ENCODE measurements around the gene ADGRD1.

Gene ADGRD1

DNA sequence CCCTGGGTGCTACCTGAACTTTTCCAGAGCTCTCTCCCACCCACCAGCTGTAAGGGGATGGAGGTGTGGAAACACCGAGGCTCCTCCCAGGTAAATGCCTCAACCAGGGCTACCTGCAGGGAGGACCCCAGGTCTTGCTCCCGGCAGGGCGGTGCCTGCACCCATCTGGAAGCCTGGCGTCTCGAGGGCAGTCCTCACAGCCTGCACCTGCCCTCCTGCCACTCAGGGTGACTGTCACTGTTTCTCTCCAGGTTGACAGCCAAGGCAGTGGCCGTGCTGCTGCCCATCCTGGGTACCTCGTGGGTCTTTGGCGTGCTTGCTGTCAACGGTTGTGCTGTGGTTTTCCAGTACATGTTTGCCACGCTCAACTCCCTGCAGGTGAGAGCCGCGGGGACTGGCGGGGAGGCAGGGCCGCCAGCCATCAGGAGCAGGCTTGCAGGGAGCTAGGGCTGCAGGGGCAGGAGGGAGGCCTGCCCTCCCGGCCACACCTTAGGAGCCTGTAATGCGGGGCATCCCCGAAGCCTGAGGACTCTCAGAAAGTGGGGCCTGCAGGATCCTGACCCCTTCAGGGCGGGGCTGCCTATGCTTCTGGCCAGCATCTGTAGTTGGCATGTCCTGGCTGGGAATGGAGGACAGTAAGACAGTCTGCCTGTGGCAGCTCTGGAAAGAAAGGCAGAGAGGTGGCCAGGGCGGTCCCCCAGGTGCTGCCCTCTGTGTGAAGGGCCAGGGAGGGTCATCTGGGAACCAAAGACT, 182.3 kb downstream of the ADGRD1 start:
- DNase-seq (ENCODE audit: low read depth), result no peak

DNA sequence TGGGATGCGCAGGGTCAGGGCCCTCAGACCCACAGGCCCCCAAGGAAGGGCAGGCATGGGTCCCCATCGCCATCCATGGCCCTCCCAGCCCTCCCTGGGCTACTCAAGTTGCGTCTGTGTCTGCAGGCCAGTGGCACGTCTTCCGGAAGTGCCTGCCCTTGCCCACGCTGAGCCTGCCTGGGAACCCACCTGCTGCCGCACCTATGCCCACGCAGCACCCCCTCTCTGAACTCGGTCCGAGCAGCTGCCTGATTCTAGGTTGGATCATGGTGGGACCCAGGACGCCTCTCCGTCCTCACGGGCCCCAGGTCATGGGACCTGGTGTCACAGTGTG, 182.8 kb downstream of the ADGRD1 start:
- no peak for DNase-seq (ENCODE audit: low read depth)

DNA sequence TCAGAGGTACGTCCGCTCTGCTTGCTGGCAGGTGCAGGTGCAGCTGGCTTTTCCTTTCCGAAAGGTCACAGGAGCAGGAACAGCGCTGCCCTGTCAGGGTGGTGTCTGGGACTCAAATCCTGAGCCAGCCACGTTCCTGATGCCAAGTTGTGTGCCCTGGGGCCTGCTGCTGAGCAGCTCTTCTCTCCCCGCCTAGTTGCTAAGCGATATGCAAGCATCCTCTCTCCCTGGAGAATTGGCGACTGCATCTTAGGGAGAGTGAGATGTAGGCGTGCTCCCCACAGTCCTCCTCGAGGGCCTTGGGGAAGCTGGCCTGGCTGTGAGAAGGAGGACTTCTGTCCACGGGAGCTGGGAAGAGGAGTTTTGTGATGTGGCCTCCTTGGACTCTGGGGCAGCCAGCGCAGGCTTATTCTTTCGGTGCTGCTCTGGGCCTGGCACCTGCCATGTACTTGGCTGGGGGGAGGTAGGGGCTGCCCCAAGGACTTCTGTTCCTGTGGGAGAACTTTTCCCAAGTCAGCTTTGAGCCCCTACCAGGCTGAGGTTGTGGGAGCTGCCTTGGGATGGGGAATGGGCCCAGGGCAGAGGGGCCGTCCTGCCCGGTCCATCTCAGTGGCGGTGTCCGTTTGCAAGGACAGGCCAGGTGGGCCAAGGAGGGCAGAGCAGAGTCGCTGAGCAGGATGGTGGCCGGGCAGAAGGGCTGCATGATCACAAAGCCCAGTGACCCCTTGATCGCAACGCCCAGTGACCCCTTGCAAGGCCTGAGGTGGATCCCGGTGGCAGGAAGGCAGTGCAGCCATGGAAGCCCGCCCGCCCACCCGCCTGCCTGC, 183.5 kb downstream of the ADGRD1 start:
- no peak for DNase-seq (ENCODE audit: low read depth)

DNA sequence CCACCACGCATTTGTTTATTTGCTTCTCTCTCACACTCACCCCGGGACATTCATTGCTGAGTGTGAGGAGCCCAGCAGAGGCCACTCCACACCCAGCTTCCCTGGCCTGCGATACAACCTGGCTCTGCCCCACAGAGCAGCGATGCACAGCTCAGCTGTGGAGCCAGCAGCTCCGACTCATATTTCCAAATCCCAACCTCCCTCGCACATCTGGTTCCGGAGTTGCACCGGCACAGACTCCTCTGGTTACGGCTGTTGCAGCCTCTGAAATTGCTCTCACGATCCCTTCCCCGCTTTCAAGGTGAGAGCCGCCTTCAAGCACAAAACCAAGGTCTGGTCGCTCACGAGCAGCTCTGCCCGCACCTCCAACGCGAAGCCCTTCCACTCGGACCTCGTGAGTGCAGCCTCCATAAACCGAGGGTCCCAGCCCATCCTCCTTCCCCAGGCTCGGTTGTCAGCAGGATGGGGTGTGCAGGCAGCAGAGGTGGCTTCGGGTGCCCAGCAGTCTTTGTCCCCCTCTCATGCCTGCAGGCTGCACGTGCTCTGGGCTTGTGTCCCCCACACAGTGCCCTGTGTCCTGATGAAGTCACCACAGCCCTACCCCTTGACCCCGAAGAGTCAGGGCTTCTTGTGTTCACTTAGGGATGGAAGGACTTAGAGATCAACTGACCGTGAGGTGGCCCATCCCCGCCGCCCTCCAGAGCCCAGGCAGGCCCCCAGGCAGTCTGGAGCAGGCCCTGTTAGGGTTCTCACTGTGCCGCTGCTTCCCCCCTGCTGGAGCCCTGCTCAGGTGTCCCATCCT, 184.3 kb downstream of the ADGRD1 start:
- DNase-seq (ENCODE audit: low read depth), result no peak

DNA sequence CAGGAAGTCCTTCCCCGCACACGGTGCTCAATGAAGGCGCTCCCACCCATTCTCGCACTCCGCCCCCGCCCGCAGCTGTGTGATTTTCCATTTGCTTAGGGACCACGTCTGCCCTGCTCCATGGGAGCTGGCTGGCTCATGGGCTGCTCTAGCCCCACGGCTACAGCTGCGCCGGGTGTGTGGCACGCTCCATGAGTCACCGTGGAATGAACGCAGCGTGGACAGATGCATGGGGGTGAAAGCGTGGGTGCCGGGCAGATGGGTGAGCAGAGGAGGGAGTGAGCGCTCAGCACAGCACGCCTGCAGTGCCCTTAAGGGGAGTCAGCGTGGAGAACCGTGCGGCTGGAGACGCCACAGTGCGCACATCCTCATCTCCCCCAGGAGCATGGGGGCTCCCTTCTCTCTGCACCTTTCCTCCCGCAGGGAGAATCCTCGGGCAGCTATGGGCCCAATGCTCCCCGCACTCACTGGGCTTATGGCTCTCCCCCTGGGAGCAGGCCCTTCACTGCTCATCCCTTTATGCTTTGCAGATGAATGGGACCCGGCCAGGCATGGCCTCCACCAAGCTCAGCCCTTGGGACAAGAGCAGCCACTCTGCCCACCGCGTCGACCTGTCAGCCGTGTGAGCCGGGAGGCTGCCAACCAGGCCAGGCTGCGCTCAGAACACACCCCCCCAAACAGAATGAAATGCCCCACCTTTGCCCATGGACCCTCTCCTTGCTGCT, 185.1 kb downstream of the ADGRD1 start:
- DNase-seq (ENCODE audit: low read depth), result no peak

DNA sequence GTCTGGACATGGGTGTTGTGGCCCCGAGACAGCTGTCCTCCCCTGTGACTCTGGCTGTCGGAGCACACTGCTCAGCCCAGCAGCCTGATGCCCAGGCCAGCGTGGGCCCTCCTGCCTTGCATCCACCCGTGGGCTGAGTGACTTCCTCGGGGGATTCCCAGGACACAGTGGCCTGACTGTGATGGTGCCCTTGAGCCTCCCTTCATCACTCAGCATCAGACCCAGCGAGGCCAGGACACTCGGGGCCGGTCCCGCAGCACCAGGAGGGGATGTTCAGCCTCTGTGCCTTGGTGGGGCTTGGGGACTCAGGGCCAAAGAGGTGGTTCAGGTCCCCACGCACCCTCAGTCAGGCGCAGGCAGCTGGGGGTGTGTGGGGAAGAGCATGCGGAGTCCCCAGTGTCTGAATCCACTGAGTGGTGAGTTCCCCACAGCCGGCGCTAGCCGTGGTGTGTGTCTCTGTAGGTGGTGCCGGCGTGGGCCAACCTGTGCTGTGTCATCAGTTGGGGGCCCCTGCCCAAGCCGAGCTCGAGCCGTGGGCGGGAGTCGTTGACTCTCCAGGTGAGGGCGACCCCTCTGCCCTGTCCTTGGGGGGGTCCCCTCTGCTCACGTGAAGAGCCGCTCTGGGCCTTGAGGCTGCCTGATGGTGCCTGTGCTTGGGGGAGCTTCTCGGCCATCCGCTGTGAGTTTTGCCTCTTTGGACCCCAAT, 185.8 kb downstream of the ADGRD1 start:
- DNase-seq (ENCODE audit: low read depth), result no peak

DNA sequence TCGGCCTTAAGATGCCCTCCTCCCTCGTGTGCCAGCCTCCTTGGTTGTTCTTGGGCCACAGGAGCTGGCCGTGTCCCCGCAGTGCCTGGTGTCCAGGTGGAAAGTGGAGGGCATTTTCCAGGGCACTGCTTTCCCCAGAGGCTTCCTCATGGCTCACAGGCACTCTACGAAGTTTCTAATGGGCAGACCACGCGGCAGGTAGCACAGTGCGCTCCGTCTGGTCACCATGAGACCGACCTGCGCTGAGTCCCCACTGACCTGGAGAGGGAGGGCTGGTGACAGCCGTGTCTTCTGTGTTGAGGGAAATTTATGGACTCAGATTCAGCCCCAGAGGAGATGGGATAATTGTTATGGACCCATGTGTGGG, 186.3 kb downstream of the ADGRD1 start:
- no peak for DNase-seq (ENCODE audit: low read depth)

DNA sequence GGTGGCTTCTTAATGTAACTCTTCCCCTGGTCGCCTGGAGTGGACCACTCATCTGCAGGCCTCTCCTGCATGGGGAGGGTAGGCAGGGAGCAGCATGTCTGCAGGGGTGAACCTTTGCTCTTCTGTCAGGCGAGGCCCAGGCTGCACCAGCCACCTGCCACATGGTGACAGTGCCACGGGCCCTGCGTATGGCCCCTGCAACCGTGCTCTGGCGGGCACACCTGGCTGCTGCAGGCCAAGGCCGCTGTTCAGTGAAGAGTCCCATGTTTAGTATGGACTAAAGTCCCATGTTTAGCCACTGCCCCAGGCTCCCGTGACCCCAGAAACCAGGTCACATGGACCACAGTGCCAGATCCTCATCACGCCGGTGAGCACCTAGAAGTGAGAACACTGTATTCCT, 187.0 kb downstream of the ADGRD1 start:
- DNase-seq (ENCODE audit: low read depth), result no peak

DNA sequence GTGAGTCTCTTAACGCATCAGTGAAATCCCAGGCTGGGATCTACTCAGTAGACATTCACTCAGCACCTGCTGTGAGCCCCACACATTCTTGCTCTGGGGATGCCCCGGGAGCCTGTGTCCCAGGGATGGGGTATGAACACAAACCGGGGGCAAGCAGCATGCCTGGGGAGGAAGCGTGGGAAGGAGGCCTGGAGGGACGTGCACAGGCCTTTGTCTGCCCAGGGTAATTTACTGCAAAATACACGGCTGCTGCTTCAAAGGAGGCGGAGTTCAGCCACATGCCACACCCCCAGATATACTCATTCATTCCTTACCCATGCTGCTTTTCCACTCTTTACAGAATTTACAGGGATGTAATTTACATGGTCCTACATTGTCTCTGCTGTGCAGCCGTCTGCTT, 187.8 kb downstream of the ADGRD1 start:
- no peak for DNase-seq (ENCODE audit: low read depth)

DNA sequence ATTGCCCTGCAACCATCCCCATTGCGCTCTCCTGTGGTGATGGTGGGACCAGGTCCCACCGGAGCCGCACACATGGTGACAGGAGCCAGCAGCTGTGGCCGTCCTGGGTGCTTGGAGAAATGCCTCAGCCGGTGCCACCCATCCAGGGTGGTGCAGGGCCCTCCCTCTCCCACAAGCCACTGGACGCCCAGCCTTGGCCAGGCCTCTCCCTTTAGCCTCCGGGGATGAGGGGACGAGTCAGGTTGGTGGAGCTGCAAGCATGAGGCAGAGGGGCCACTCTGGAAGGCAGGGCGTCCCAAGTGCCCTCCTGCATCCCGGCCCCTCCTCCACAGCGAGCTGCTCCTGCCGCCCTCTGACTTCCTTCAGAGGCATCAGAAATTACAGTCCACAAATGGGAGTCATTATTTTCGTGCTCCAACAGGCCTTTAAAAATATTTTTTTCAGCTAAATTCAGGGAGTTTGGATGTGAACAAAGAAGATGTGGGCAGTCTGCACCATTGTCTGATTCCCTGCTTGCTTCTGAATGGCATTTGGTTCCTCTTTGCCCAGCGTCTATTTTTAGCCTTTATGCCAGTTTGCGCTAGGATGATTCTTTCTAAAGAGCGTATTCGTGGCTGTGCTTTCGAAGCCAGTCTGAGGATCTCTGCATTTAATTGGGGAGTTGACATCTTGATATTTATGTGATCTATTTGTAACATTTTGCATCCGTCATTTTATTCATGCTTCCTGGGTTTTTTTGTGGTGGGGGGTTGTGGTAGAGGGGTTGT, 189.4 kb downstream of the ADGRD1 start:
- no peak for DNase-seq (ENCODE audit: low read depth)

DNA sequence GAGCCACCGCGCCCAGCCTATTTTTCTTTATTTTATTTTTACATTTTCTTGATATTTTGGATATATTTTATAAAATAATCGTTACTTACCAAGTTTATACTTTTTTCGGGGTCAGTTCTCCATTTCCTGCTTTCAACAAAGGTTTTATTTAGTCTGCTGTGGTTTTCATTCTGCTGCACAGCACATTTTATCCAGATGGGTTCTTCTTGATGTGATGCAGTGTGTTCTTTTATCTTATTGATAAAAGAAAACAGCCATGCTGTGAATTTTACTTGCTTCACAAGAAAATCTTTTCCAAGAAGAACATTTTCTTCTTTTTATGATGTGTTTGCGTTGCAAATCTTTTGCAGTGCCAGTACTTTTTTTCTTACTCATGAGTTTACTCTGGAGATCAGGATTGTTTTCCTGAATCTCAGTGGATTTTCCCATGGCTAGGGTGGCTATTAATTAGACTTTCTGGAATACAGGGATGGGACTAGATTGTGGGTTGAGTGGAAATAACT, 192.5 kb downstream of the ADGRD1 start:
- no peak for DNase-seq (ENCODE audit: low read depth)

DNA sequence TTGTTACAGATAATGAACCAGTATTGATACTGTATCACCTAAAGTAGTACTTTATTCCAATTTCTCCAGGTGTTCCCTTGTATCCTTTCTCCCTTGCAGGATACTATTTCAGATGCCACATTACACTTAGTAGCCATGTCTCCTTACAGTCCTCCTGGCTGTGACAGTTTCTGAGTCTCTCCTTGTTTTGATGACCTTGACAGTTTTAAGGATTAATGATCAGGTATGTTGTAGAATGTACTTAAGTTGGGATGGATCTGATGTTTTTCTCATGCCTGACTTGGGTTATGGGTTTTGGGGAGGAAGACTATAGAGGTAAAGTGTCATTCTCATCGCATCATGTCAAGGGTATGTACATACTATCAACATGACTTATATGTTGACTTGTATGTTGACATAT, 193.6 kb downstream of the ADGRD1 start:
- no peak for DNase-seq (ENCODE audit: low read depth)

DNA sequence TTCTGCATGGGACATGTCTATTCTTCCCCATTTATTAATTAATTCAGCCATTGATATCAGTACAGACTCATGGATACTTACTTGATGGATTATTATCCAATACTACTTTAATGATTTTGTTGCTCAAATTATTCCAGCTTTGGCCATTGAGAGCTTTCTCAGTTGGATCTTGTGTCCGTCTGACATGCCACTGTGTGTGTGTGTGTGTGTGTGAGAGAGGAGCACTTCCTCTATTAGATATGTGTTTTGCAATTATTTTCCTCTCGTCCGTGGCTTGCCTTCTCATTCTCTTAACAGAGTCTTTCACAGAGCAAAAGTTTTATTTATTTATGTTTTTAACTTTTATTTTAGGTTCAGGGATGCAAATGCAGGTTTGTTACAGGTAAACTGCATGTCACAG, 194.2 kb downstream of the ADGRD1 start:
- no peak for DNase-seq (ENCODE audit: low read depth)

DNA sequence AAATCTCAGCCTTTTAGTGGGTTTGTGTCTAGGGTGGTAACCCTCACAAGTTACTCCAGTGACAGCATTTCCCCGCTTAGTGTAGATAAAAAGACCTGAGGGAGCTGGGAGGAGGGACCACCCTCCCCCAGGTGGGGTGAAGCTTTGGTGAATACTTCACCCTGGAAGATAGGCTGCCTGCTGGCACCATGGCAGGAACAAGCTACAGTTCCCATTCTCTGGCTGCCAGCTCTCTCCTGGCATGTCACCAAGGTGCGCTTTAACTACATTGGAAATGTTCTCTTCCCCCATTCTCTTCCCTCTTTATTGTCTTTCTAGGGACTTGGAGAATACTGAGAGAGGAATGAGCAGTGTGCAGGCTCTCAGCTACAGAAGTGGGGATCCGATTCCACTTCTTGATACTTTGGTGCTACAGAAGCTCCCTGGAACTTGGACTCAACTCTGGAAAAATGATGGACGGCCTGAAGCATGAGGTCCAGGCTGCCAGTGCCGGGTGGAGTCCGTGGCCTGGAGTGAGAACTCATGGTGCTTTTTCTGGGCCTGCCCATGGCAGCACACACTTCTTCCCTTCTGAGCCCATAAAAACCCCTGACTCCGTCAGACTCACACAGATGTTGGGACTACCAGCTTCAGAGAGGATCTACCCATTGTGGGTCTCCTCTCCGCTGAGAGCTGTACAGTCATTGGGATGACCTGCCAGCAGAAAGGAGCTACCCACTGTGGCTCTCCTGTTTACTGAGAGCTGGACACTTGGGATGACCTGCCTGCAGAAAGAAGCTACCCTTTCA, 198.0 kb downstream of the ADGRD1 start:
- DNase-seq (ENCODE audit: low read depth), result no peak

DNA sequence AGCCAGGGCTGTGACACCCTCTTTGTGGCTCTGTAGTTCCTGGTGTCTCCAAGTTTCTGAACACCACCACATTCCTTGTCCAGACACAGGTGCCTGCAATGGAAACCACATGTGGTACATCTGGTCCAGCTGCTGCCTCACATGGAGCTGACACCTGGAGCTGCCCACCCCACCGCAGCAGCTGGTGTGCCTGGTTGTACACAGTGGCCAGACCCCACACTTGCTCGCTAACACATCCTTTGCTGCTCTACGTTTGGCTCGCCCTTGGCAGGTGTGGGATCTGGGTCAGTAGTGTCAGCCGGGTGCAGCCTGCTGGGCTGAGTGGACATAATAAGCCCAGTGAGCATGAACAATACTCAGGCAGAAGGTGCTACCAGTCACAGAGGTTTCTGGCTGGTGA, 198.9 kb downstream of the ADGRD1 start:
- DNase-seq (ENCODE audit: low read depth), result no peak

DNA sequence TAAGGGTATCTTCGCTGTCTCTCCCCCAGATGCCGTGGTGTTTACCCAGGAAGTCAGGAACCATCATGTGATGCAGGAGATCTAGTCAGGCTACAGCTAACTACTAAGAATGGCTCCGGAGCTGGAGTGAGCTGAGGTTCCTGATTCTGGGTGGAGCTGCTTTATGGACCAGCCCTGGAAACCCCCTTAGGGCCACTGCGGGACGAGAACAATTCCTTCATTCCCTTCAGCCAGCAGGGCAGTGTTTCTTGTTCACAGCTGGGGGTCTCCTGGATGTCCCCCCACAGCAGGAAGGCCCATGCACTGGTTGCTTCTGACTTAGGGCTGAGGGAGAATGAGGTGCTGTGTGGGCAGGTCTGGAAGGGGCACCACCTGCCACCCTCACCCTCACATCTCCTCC, 199.3 kb downstream of the ADGRD1 start:
- no peak for DNase-seq (ENCODE audit: low read depth)

DNA sequence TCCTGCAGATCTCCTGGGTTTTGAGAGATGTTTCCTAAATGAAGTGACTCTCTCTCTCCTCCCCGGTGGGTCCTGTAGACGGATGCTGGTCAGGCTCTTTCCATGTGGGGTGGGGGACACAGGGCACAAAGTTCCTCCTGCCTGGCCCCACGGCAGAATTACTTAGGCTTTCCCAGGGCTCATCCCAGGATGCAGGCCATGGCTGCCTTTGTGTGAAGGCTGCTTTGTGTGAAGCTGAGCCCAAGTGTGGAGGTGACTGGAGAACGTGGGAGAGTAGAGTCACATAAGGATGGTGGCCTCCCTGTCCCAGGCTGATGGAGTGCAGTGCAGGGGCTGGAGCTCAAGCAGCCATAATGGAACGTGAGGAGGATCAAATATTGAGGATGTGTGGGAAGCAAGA, 200.2 kb downstream of the ADGRD1 start:
- no peak for DNase-seq (ENCODE audit: low read depth)

DNA sequence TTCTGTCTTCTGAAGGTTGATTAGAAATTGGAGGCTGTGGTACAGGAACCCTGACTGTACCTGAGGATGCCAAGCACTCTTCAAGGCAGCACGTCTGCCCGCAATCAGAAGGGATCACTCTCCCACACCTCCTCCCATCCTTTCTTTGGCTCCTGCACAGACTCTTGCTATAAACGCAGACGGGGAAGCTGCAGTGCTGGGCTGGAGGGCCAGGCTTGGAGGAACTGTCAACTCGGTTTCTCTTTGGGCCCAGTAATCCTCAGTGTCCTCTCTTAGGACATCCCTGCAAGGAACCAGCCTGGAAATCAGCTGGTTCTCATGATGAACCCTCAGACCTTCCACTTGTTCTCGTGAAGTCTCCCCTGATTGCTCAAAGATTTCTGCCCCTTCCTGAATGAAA, 201.4 kb downstream of the ADGRD1 start:
- no peak for DNase-seq (ENCODE audit: low read depth)

DNA sequence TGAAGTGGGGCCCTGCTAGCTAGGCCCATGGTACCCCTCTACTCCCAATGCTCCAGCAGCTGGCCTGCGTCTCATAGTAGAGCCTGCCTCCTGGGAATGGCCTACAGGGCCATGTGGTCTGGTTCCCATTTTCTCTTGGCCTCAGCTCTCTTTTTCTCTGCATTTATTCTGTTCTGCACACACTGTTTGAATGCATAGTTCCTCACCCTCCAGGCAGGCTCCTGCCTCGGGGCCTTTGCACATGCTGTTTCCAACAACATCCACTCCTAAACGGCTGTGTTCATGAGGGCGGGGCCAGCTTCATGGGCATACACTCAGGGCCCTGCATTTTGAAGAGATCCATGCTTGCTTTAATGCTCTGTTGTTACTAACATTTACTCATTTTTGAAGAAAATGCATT, 204.0 kb downstream of the ADGRD1 start:
- DNase-seq (ENCODE audit: low read depth), result no peak

DNA sequence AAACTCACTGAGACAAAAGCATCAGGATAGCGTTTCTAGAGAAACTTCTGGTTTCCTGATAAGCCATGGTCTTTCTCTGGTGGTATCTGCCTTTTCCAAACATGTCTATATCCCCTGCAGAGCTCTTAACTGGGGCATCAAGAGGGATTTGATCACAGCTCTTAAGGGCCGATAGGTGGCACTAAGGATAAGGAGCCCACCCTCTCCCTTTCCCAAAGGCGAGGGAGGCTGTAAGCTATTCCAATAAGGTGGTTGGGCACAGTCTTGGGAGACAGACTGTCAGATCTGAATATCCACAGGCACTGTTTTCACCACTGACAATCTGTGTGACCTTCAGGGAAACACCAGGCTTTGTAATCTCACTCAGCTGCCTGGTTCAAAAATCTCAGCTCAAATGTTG, 206.0 kb downstream of the ADGRD1 start:
- no peak for DNase-seq (ENCODE audit: low read depth)

Measured in fibroblast of gingiva (primary cell).